Fibroblast of gingiva (primary cell): ENCODE results near the gene PAX5.

Source experiments
- DNase-seq: peaks from one replicate; pipeline ENCODE4 v3.0.0-alpha.2; 2011; ENCODE audit warnings: low read depth

PAX5 gene

GRCh38 chr9:36932198-36932597 lies 101.9 kb downstream of the PAX5 start:
- no peak for DNase-seq

GRCh38 chr9:36930941-36931340 lies 103.1 kb downstream of the PAX5 start:
- no peak for DNase-seq

GRCh38 chr9:36929350-36929675 lies 104.8 kb downstream of the PAX5 start:
- DNase-seq = no peak

- peak; percentile 14 for DNase-seq
These were observed 105.3 kb downstream of the PAX5 start for GRCh38 chr9:36928670-36929349.

- DNase-seq = no peak
These were observed 105.9 kb downstream of the PAX5 start for GRCh38 chr9:36928210-36928609.

- no peak for DNase-seq
These were observed 109.2 kb downstream of the PAX5 start for GRCh38 chr9:36924757-36925432.

GRCh38 chr9:36924071-36924470 lies 110.0 kb downstream of the PAX5 start:
- peak; percentile 28 for DNase-seq

GRCh38 chr9:36923025-36923625 lies 110.9 kb downstream of the PAX5 start:
- no peak for DNase-seq

GRCh38 chr9:36922548-36922947 lies 111.5 kb downstream of the PAX5 start:
- no peak for DNase-seq

- DNase-seq = no peak
These were observed 119.9 kb downstream of the PAX5 start for GRCh38 chr9:36914212-36914577.

GRCh38 chr9:36913393-36914211 lies 120.5 kb downstream of the PAX5 start:
- DNase-seq = no peak

- no peak for DNase-seq
These were observed 121.4 kb downstream of the PAX5 start for GRCh38 chr9:36912620-36913019.

GRCh38 chr9:36911601-36912412 lies 122.3 kb downstream of the PAX5 start:
- DNase-seq = no peak

GRCh38 chr9:36911037-36911436 lies 123.0 kb downstream of the PAX5 start:
- no peak for DNase-seq

GRCh38 chr9:36906492-36906891 lies 127.6 kb downstream of the PAX5 start:
- no peak for DNase-seq

GRCh38 chr9:36905101-36906066 lies 128.7 kb downstream of the PAX5 start:
- DNase-seq = no peak

- DNase-seq = no peak
These were observed 130.3 kb downstream of the PAX5 start for GRCh38 chr9:36903541-36904435.

GRCh38 chr9:36902861-36903524 lies 131.1 kb downstream of the PAX5 start:
- DNase-seq = no peak

GRCh38 chr9:36902080-36902716 lies 131.9 kb downstream of the PAX5 start:
- DNase-seq = no peak
